Measurements from ENCODE around the gene GPR39.

Gene GPR39

GRCh38 chr2:132671151-132671835 lies 254.7 kb downstream of the GPR39 start:
- peaks cover 46 to 66% (median 59%) of the 10 kb centered on the region in 11 experiments for H3K27me3 ChIP-seq
- peak overlapping the region in 4 of 10 experiments; percentile 62 to 73 (median 64); a peak in 3 of 20 replicates for H3K4me3 ChIP-seq
- H3K27ac ChIP-seq = no peak overlapping the region
- H3K9ac ChIP-seq = no peak overlapping the region
- H3K4me1 ChIP-seq = peaks cover 7 to 26% (median 21%) of the 10 kb centered on the region in 10 experiments; a peak in 17 of 20 replicates
- H4K20me1 ChIP-seq = peaks cover 0 to 30% (median 11%) of the 10 kb centered on the region in 11 experiments; a peak in 14 of 22 replicates
- peaks cover 0 to 13% (median 8%) of the 10 kb centered on the region in 11 experiments; a peak in 13 of 22 replicates for H3K9me3 ChIP-seq (replicated peaks in 1 of 11)
- H3K36me3 ChIP-seq = no peaks in the 10 kb centered on the region
- TF ChIP-seq Cebpa-rat (IDR thresholded peaks at IDR 0.05) = no peak
- H3K4me2 ChIP-seq = peak overlapping the region in 9 of 11 experiments; percentile 89 to 99 (median 98); a peak in 13 of 22 replicates

- TF ChIP-seq Cebpa-rat (IDR thresholded peaks at IDR 0.05) = no peak
- no peaks in the 10 kb centered on the region for H3K9me3 ChIP-seq (replicated peaks in 1 of 11)
- H3K4me3 ChIP-seq = no peak overlapping the region
- H3K27ac ChIP-seq = no peak overlapping the region
- no peaks in the 10 kb centered on the region for H3K4me1 ChIP-seq
- peaks cover 0 to 11% (median 6%) of the 10 kb centered on the region in 11 experiments; a peak in 14 of 22 replicates for H3K27me3 ChIP-seq
- H3K4me2 ChIP-seq = no peak overlapping the region
- no peaks in the 10 kb centered on the region for H3K36me3 ChIP-seq
- H3K9ac ChIP-seq = no peak overlapping the region
- H4K20me1 ChIP-seq = no peaks in the 10 kb centered on the region
Measured at GRCh38 chr2:132676999-132677398, 260.4 kb downstream of the GPR39 start.

GRCh38 chr2:132677661-132678060 lies 261.1 kb downstream of the GPR39 start:
- H3K9me3 ChIP-seq (replicated peaks in 1 of 11) = no peaks in the 10 kb centered on the region
- H3K4me2 ChIP-seq = no peak overlapping the region
- no peaks in the 10 kb centered on the region for H3K36me3 ChIP-seq
- no peaks in the 10 kb centered on the region for H4K20me1 ChIP-seq
- no peak overlapping the region for H3K9ac ChIP-seq
- H3K27me3 ChIP-seq = peaks cover 0 to 4% (median 0%) of the 10 kb centered on the region in 11 experiments; a peak in 3 of 22 replicates
- H3K4me3 ChIP-seq = no peak overlapping the region
- H3K27ac ChIP-seq = no peak overlapping the region
- TF ChIP-seq Cebpa-rat (IDR thresholded peaks at IDR 0.05) = no peak
- H3K4me1 ChIP-seq = no peaks in the 10 kb centered on the region

- Histone ChIP-seq H3K4me1 (no peaks in the 10 kb centered on the region), H3K4me2 (no peak overlapping the region), H4K20me1 (no peaks in the 10 kb centered on the region), H3K27me3 (no peaks in the 10 kb centered on the region), H3K27ac (no peak overlapping the region), H3K9ac (no peak overlapping the region), H3K9me3 (replicated peaks in 1 of 11) (no peaks in the 10 kb centered on the region), H3K36me3 (no peaks in the 10 kb centered on the region), H3K4me3 (no peak overlapping the region)
- no peak for TF ChIP-seq Cebpa-rat (IDR thresholded peaks at IDR 0.05)
Measured at GRCh38 chr2:132678483-132678882, 261.9 kb downstream of the GPR39 start.

- Histone ChIP-seq H3K9ac (no peak overlapping the region), H3K4me3 (no peak overlapping the region), H3K4me2 (no peak overlapping the region), H4K20me1 (no peaks in the 10 kb centered on the region), H3K27ac (no peak overlapping the region), H3K36me3 (no peaks in the 10 kb centered on the region), H3K27me3 (no peaks in the 10 kb centered on the region), H3K9me3 (replicated peaks in 1 of 11) (no peaks in the 10 kb centered on the region), H3K4me1 (no peaks in the 10 kb centered on the region)
- no peak for TF ChIP-seq Cebpa-rat (IDR thresholded peaks at IDR 0.05)
Measured at GRCh38 chr2:132680544-132680943, 263.9 kb downstream of the GPR39 start.

- Histone ChIP-seq H3K4me2 (no peak overlapping the region), H3K4me3 (no peak overlapping the region), H4K20me1 (no peaks in the 10 kb centered on the region), H3K27ac (no peak overlapping the region), H3K4me1 (no peaks in the 10 kb centered on the region), H3K9ac (no peak overlapping the region), H3K27me3 (no peaks in the 10 kb centered on the region), H3K36me3 (no peaks in the 10 kb centered on the region), H3K9me3 (replicated peaks in 1 of 11) (no peaks in the 10 kb centered on the region)
- TF ChIP-seq Cebpa-rat (IDR thresholded peaks at IDR 0.05) = no peak
Measured at GRCh38 chr2:132681766-132682165, 265.2 kb downstream of the GPR39 start.

GRCh38 chr2:132690664-132691303 lies 274.2 kb downstream of the GPR39 start:
- no peak overlapping the region for H3K9ac ChIP-seq
- no peaks in the 10 kb centered on the region for H3K9me3 ChIP-seq (replicated peaks in 1 of 11)
- H3K36me3 ChIP-seq = no peaks in the 10 kb centered on the region
- no peak overlapping the region for H3K4me3 ChIP-seq
- no peak for TF ChIP-seq Cebpa-rat (IDR thresholded peaks at IDR 0.05)
- H3K27me3 ChIP-seq = no peaks in the 10 kb centered on the region
- H4K20me1 ChIP-seq = no peaks in the 10 kb centered on the region
- no peak overlapping the region for H3K27ac ChIP-seq
- peaks cover 4 to 6% (median 5%) of the 10 kb centered on the region in 10 experiments; a peak in 13 of 20 replicates for H3K4me1 ChIP-seq
- no peak overlapping the region for H3K4me2 ChIP-seq

GRCh38 chr2:132691556-132691955 lies 275.0 kb downstream of the GPR39 start:
- Histone ChIP-seq H3K27ac (no peak overlapping the region), H4K20me1 (no peaks in the 10 kb centered on the region), H3K9ac (no peak overlapping the region), H3K9me3 (replicated peaks in 1 of 11) (no peaks in the 10 kb centered on the region), H3K27me3 (no peaks in the 10 kb centered on the region), H3K4me2 (no peak overlapping the region), H3K36me3 (no peaks in the 10 kb centered on the region), H3K4me1 (peaks cover 4 to 6% (median 5%) of the 10 kb centered on the region in 10 experiments; a peak in 13 of 20 replicates), H3K4me3 (no peak overlapping the region)
- TF ChIP-seq Cebpa-rat (IDR thresholded peaks at IDR 0.05) = no peak

- Histone ChIP-seq H3K27ac (no peak overlapping the region), H3K9me3 (replicated peaks in 1 of 11) (no peaks in the 10 kb centered on the region), H3K9ac (no peak overlapping the region)
Measured at GRCh38 chr2:132692816-132693215, 276.2 kb downstream of the GPR39 start.

More at GRCh38 chr2:132692816-132693215, 276.2 kb downstream of the GPR39 start:
- no peak overlapping the region for H3K4me3 ChIP-seq
- H4K20me1 ChIP-seq = no peaks in the 10 kb centered on the region
- H3K4me2 ChIP-seq = no peak overlapping the region
- H3K27me3 ChIP-seq = no peaks in the 10 kb centered on the region
- H3K36me3 ChIP-seq = no peaks in the 10 kb centered on the region
- no peak for TF ChIP-seq Cebpa-rat (IDR thresholded peaks at IDR 0.05)
- H3K4me1 ChIP-seq = peaks cover 4 to 6% (median 5%) of the 10 kb centered on the region in 10 experiments; a peak in 13 of 20 replicates

Data from BLaER1 treated with 17β-estradiol and CSF1 and Interleukin-3, amounts not matched to agents 10 nM and 100 nM (cell line).